HG03196 (cell line): ENCODE results near the gene NOL8.

Source experiments
- ATAC-seq: cut with Tn5 transposase; IDR thresholded peaks from one replicate; pipeline ENCODE4 v1.9.1; 2021; ENCODE audit not compliant: unreplicated experiment

The NOL8 gene

GRCh38 chr9:92325269-92325990, at the start of gene NOL8, which contains the start of gene CENPP:
Gene NOL8 (minus strand): TSS chr9:92325350. CDS start chr9:92324161, 1,189 bp downstream.
Gene CENPP (plus strand): TSS chr9:92325953.
- ATAC-seq, result peak; percentile 89

GRCh38 chr9:92373167-92373566, 48.0 kb upstream of the NOL8 start:
- ATAC-seq, result no peak

- ATAC-seq, result no peak
Measured at GRCh38 chr9:92369075-92369474, 43.9 kb upstream of the NOL8 start.

- ATAC-seq, result no peak
Measured at GRCh38 chr9:92360083-92360482, 34.9 kb upstream of the NOL8 start.

GRCh38 chr9:92359394-92359995, 34.3 kb upstream of the NOL8 start:
- ATAC-seq, result no peak

- no peak for ATAC-seq
Measured at GRCh38 chr9:92353051-92353450, 27.9 kb upstream of the NOL8 start.

- no peak for ATAC-seq
Measured at GRCh38 chr9:92350740-92351133, 25.6 kb upstream of the NOL8 start.

- no peak for ATAC-seq
Measured at GRCh38 chr9:92349771-92350739, 24.9 kb upstream of the NOL8 start.

GRCh38 chr9:92345582-92345981, 20.4 kb upstream of the NOL8 start:
- no peak for ATAC-seq

- ATAC-seq, result no peak
Measured at GRCh38 chr9:92342825-92343488, 17.8 kb upstream of the NOL8 start.

GRCh38 chr9:92341578-92341977, 16.4 kb upstream of the NOL8 start:
- no peak for ATAC-seq

GRCh38 chr9:92333282-92333634, 8.1 kb upstream of the NOL8 start:
- ATAC-seq, result no peak

- ATAC-seq, result no peak
Measured at GRCh38 chr9:92332577-92333281, 7.6 kb upstream of the NOL8 start.

GRCh38 chr9:92328225-92328624, 3.1 kb upstream of the NOL8 start:
- no peak for ATAC-seq

- ATAC-seq, result no peak
Measured at GRCh38 chr9:92327283-92327850, 2.2 kb upstream of the NOL8 start.

- ATAC-seq, result no peak
Measured at GRCh38 chr9:92325991-92326500, 896 bp upstream of the NOL8 start.

GRCh38 chr9:92324889-92325268, 271 bp downstream of the NOL8 start:
- peak; percentile 16 for ATAC-seq

GRCh38 chr9:92324431-92324830, 719 bp downstream of the NOL8 start:
- no peak for ATAC-seq

- no peak for ATAC-seq
Measured at GRCh38 chr9:92315456-92315855, 9.7 kb downstream of the NOL8 start.

GRCh38 chr9:92313624-92314012, 11.5 kb downstream of the NOL8 start:
- no peak for ATAC-seq
